Mesenchymal stem cell (in vitro differentiated cells and primary cell): Measurements from ENCODE around the gene LHX3.
A peak's percentile ranks its signal among the peaks of the same experiment; 100 is the strongest.

Experiments
- DNase-seq: peaks from one replicate; pipeline ENCODE4 v3.0.0-alpha.2; 2013
- H2AFZ ChIP-seq: one replicate; pipeline ENCODE4 v1.6.1; 2013; ENCODE audit warnings: low read depth, mild to moderate bottlenecking, control low read depth, inconsistent platforms, low read length, moderate library complexity
- H2AK5ac ChIP-seq: 2 replicates; pipeline ENCODE4 v1.6.1; 2013; ENCODE audit warnings: low read length, moderate library complexity, mild to moderate bottlenecking, inconsistent platforms; ENCODE audit not compliant: severe bottlenecking
- H2BK120ac ChIP-seq: one replicate; pipeline ENCODE4 v1.6.1; 2013; ENCODE audit warnings: low read depth, mild to moderate bottlenecking, inconsistent platforms, low read length, moderate library complexity
- H2BK12ac ChIP-seq, 2 experiments: one replicate each; pipeline ENCODE4 v1.6.1; 2013; ENCODE audit warnings: inconsistent platforms in 2 of 2, low read length in 2 of 2, mild to moderate bottlenecking in 2 of 2, moderate library complexity in 2 of 2, control low read depth in 1 of 2
- H2BK15ac ChIP-seq: one replicate; pipeline ENCODE4 v1.6.1; 2013; ENCODE audit warnings: mild to moderate bottlenecking, low read depth, inconsistent platforms; ENCODE audit not compliant: poor library complexity, severe bottlenecking
- H2BK5ac ChIP-seq: 2 replicates; pipeline ENCODE4 v1.6.1; 2013; ENCODE audit warnings: low read depth, mild to moderate bottlenecking, low read length, control low read depth, inconsistent platforms; ENCODE audit not compliant: poor library complexity, severe bottlenecking
- H3K14ac ChIP-seq, 2 experiments: one replicate each; pipeline ENCODE4 v1.6.1; 2013; ENCODE audit warnings: inconsistent platforms in 2 of 2, low read length in 2 of 2, control low read depth in 1 of 2, mild to moderate bottlenecking in 1 of 2, moderate library complexity in 1 of 2
- H3K18ac ChIP-seq, 2 experiments: one replicate each; pipeline ENCODE4 v1.6.1; 2013; ENCODE audit warnings: inconsistent platforms in 2 of 2, low read length in 2 of 2, control low read depth in 1 of 2, low read depth in 1 of 2, mild to moderate bottlenecking in 1 of 2
- H3K23ac ChIP-seq, 2 experiments: one replicate each; pipeline ENCODE4 v1.6.1; 2013; ENCODE audit warnings: inconsistent platforms in 2 of 2, low read length in 2 of 2, mild to moderate bottlenecking in 2 of 2, moderate library complexity in 2 of 2, control low read depth in 1 of 2
- H3K27ac ChIP-seq: 2 replicates; pipeline ENCODE4 v1.5.1; 2013; ENCODE audit warnings: mild to moderate bottlenecking, moderate library complexity, low read length, control low read depth, inconsistent platforms; ENCODE audit not compliant: poor library complexity, severe bottlenecking
- H3K27me3 ChIP-seq, 2 experiments: 2 replicates each; pipeline versions ENCODE4 v1.6.1 to v1.7.0; 2013; ENCODE audit warnings: low read length in 2 of 2, mild to moderate bottlenecking in 2 of 2, moderate library complexity in 2 of 2, control low read depth in 1 of 2, inconsistent platforms in 1 of 2; ENCODE audit not compliant: control insufficient read depth in 1 of 2, insufficient read depth in 1 of 2
- H3K36me3 ChIP-seq, 2 experiments: 2 replicates each; pipeline versions ENCODE4 v1.6.1 to v1.7.0; 2013; ENCODE audit warnings: low read length in 2 of 2, control low read depth in 1 of 2, inconsistent platforms in 1 of 2, low read depth in 1 of 2, mild to moderate bottlenecking in 1 of 2; ENCODE audit not compliant: insufficient read depth in 2 of 2, control insufficient read depth in 1 of 2
- H3K4ac ChIP-seq, 2 experiments: one replicate each; pipeline ENCODE4 v1.6.1; 2013; ENCODE audit warnings: inconsistent platforms in 2 of 2, low read length in 2 of 2, mild to moderate bottlenecking in 2 of 2, moderate library complexity in 2 of 2, control low read depth in 1 of 2, low read depth in 1 of 2
- H3K4me1 ChIP-seq: 2 replicates; pipeline ENCODE4 v1.6.1; 2013; ENCODE audit warnings: low read depth, low read length, control low read depth; ENCODE audit not compliant: control insufficient read depth, insufficient read depth
- H3K4me2 ChIP-seq: 2 replicates; pipeline ENCODE4 v1.6.1; 2013; ENCODE audit warnings: low read length, mild to moderate bottlenecking, inconsistent platforms; ENCODE audit not compliant: poor library complexity, severe bottlenecking
- H3K4me3 ChIP-seq, 2 experiments: 2 replicates each; pipeline versions ENCODE4 v1.5.1 to v1.7.0; 2013; ENCODE audit warnings: low read length in 2 of 2, mild to moderate bottlenecking in 2 of 2, control low read depth in 1 of 2, low read depth in 1 of 2; ENCODE audit not compliant: insufficient read depth in 1 of 2
- H3K79me1 ChIP-seq: replicated peaks from 2 replicates; pipeline ENCODE4 v1.6.1; 2013; ENCODE audit warnings: mild to moderate bottlenecking, control low read depth, low read length, inconsistent platforms; ENCODE audit not compliant: poor library complexity, severe bottlenecking
- H3K9ac ChIP-seq: 2 replicates; pipeline ENCODE4 v1.7.0; 2013; ENCODE audit warnings: mild to moderate bottlenecking, low read length, moderate library complexity
- H3K9me3 ChIP-seq: 2 replicates; pipeline ENCODE4 v1.7.0; 2013; ENCODE audit warnings: mild to moderate bottlenecking, low read length; ENCODE audit not compliant: control insufficient read depth
- H4K8ac ChIP-seq: one replicate; pipeline ENCODE4 v1.6.1; 2013; ENCODE audit warnings: inconsistent platforms, mild to moderate bottlenecking, low read length, moderate library complexity
- H4K91ac ChIP-seq: one replicate; pipeline ENCODE4 v1.6.1; 2013; ENCODE audit warnings: mild to moderate bottlenecking, low read length, inconsistent platforms
- WGBS: methylation state at CpG from one replicate; pipeline ENCODE4 v1.1.7; 2013; ENCODE audit warnings: mixed read lengths; 5-methylcytosine and 5-hydroxymethylcytosine counted together

Gene LHX3

DNA sequence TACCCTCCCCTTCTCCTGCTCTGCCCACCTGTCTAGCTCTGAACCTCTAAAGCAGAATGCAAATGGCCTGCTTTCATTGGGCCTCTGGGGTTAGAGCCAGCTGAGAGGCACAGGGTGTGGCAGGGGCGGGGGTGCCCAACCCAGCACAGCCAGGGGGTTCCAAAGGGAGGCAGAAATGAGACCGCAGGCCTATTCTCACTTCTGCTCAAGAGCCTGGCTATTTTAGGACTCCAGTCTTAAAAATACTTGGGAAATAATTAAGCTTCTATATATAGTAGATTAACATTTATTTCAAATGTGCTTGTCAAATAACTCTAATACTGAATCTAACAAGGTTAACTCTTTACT lies 35.0 kb upstream of the LHX3 start:
- Histone ChIP-seq H3K4me2 (no peak overlapping the region), H3K36me3 (peaks cover 4 to 41% of the 10 kb centered on the region in 2 experiments), H2AK5ac (no peak overlapping the region), H3K27me3 (no peaks in the 10 kb centered on the region), H3K9ac (no peak overlapping the region), H4K8ac (no peak overlapping the region), H3K27ac (no peak overlapping the region), H3K9me3 (no peaks in the 10 kb centered on the region), H3K4ac (no peak overlapping the region), H2BK15ac (no peak overlapping the region), H3K18ac (no peak overlapping the region), H3K23ac (no peak overlapping the region), H3K4me3 (no peak overlapping the region), H2AFZ (no peak overlapping the region), H3K14ac (no peak overlapping the region), H4K91ac (no peak overlapping the region), H3K4me1 (peaks cover 13% of the 10 kb centered on the region), H2BK12ac (no peak overlapping the region), H3K79me1 (peaks cover 74% of the 10 kb centered on the region), H2BK120ac (no peak overlapping the region), H2BK5ac (no peak overlapping the region)
- 94% methylated on average over 1 of the region's 2 CpGs for WGBS
- DNase-seq, result no peak

DNA sequence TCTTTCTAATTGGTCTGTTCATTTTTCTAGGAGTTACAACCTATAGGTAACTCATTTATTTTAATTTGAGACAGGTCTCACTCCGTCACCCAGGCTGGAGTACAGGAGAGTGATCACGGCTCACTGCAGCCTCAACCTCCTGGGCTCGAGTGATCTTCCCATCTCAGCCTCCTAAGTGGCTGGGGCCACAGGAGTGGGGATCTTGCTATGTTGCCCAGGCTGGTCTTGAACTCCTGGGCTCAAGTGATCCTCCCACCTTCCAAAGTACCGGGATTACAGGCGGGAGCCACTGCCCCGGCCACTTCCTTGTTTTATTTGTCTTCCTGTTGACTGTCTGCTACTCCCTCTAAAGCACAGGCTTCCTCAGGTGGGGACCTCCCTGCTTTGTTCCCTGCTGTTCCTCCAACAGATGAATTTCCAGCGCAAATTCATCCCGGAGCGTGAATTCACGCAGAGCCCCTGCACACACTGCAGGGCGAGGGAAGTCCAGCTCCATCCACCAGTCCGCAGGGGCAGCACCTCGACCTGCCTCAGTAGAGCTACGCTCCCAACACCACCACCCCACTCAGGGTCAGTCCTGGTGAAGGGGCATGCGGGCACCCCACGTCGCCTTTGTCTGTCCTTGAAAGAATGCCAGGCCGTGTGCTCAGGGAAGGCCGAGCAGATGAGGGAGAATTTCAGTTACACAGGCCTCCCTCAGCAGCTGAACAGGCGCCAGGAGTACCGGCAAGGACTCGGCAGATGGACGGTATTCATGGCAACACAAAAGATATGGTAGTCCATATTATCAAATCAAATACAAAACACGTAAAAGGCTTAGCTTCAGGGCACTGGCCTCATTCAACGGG lies 34.4 kb upstream of the LHX3 start:
- Histone ChIP-seq H4K8ac (no peak overlapping the region), H2BK5ac (no peak overlapping the region), H3K4me3 (no peak overlapping the region), H3K79me1 (peaks cover 74% of the 10 kb centered on the region), H3K4me2 (no peak overlapping the region), H3K14ac (no peak overlapping the region), H2BK15ac (no peak overlapping the region), H3K4me1 (peaks cover 9% of the 10 kb centered on the region), H4K91ac (no peak overlapping the region), H3K4ac (no peak overlapping the region), H2AFZ (no peak overlapping the region), H3K9ac (no peak overlapping the region), H2BK120ac (no peak overlapping the region), H3K23ac (no peak overlapping the region), H3K27me3 (no peaks in the 10 kb centered on the region), H2BK12ac (no peak overlapping the region), H2AK5ac (no peak overlapping the region), H3K36me3 (peaks cover 4 to 47% of the 10 kb centered on the region in 2 experiments), H3K27ac (no peak overlapping the region), H3K9me3 (no peaks in the 10 kb centered on the region), H3K18ac (no peak overlapping the region)
- DNase-seq, result no peak
- WGBS, result 94% methylated on average over 25 of the region's 25 CpGs

DNA sequence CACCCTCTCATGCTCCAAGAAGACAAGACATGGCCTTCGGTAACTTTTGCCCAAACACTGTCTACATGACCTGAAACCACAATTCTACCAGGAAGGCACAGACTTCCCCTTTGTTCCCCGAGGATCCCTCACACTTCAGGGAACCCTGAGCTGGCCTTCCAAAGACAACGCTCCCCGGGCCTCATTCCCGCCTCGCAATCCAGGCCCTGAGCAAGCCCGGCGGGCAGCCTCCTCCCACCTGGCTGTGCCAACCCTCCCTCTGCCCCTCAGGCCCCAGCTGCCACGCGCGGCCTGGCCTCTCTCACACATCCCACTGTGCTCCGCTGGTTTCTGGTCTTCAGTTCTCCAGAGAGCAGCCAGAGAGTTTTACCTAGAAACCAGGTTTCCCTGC lies 33.4 kb upstream of the LHX3 start:
- DNase-seq, result no peak
- no peak overlapping the region for H2BK15ac ChIP-seq
- H3K4ac ChIP-seq, result no peak overlapping the region
- H3K4me2 ChIP-seq, result no peak overlapping the region
- H4K91ac ChIP-seq, result no peak overlapping the region
- H3K4me1 ChIP-seq, result peaks cover 6% of the 10 kb centered on the region
- no peak overlapping the region for H2AK5ac ChIP-seq
- peaks cover 74% of the 10 kb centered on the region for H3K79me1 ChIP-seq
- no peak overlapping the region for H2BK5ac ChIP-seq
- H3K27me3 ChIP-seq, result no peaks in the 10 kb centered on the region
- no peak overlapping the region for H2BK120ac ChIP-seq
- H3K9ac ChIP-seq, result no peak overlapping the region
- no peak overlapping the region for H3K23ac ChIP-seq
- H3K18ac ChIP-seq, result no peak overlapping the region
- no peak overlapping the region for H4K8ac ChIP-seq
- no peak overlapping the region for H3K27ac ChIP-seq
- peaks cover 4 to 57% of the 10 kb centered on the region in 2 experiments for H3K36me3 ChIP-seq
- peak overlapping the region in 1 of 2 experiments; percentile 10 for H3K14ac ChIP-seq
- no peak overlapping the region for H3K4me3 ChIP-seq
- H3K9me3 ChIP-seq, result no peaks in the 10 kb centered on the region
- no peak overlapping the region for H2AFZ ChIP-seq
- 90% methylated on average over 12 of the region's 12 CpGs for WGBS
- no peak overlapping the region for H2BK12ac ChIP-seq

DNA sequence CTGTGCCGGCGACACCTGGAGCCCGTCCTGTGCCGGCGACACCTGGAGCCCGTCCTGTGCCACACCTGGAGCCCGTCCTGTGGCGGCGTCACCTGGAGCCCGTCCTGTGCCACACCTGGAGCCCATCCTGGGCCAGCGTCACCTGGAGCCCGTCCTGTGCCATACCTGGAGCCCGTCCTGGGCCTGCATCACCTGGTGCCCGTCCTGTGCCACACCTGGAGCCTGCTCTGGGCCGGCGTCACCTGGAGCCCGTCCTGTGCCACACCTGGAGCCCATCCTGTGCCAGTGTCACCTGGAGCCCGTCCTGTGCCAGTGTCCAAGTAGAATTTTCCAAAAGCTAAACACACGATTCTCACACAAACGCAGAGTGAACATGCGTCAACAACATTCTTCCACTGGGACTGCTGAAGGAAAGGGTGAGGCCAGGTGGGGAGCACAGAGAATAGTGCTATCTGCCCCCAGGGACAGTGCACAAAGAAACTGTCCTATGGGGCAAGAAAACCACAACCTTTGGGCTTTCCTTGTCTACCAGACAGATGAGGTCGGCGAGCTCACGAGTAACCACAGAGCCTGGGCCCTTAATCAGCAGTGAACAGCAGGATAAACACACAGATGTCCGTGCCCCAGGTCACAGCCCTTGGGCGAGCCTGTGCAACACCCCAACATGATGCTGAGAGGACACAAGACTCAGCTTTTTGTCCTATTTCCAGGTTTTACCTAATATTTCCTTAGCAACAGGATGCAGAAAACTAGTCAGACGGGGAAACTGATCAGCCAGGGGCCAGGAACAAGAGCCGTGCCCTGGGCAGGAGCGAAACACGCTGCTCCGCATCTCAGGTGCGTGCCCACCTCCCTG lies 32.8 kb upstream of the LHX3 start:
- Histone ChIP-seq H3K36me3 (peaks cover 4 to 57% of the 10 kb centered on the region in 2 experiments), H3K27me3 (no peaks in the 10 kb centered on the region), H3K4me3 (no peak overlapping the region), H2AFZ (no peak overlapping the region), H3K4me2 (no peak overlapping the region), H3K4ac (no peak overlapping the region), H2AK5ac (no peak overlapping the region), H3K9ac (no peak overlapping the region), H4K8ac (no peak overlapping the region), H3K27ac (no peak overlapping the region), H2BK12ac (no peak overlapping the region), H3K23ac (no peak overlapping the region), H3K4me1 (peaks cover 8% of the 10 kb centered on the region), H4K91ac (no peak overlapping the region), H3K18ac (no peak overlapping the region), H2BK5ac (no peak overlapping the region), H3K9me3 (no peaks in the 10 kb centered on the region), H2BK120ac (no peak overlapping the region), H2BK15ac (no peak overlapping the region), H3K14ac (peak overlapping the region in 1 of 2 experiments; percentile 10), H3K79me1 (peaks cover 72% of the 10 kb centered on the region)
- WGBS, result 96% methylated on average over 32 of the region's 32 CpGs
- DNase-seq, result no peak
